ENCODE measurements around the gene GTF3C5.

DNA sequence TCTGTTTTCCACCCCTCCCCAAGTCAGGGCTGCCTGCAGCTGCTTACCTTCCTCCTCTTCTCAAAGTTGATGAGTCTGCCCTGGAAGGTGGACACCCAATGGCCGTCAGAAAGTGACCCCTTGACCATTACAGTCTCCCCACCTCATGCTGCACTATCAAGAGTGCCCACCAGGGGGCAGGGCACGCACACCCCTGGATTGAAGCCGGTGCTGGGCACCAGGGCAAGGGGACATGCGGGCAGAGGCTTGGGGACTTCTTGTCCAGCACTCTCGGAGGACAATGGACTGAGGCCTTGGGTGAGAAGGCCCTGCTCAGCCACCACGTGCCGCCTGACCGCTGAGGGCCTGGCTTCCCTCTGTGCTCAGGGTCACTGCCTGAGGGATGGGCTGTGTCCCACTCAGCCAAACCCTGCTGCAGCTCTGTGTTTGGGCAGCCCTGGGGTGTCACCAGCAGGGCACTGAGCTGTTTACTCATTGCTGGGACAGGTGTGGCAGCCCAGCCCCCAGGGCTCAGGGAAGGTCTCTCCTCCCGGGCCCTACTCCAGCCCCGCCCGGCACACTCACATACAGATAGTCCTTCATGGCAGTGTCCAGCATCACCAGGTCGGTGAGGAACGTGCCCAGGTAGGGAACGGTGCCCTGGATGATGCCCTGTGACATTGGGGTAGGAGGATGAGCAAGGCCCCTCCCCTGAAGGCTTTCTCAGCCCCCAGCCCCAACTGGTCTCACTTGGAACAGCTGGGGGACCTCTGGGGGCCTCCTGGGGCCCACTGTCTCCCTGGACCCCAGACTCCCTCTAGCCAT, 72.6 kb downstream of the GTF3C5 start:
- TF ChIP-seq RFX5 (IDR thresholded peaks at IDR 0.05; ENCODE audit: low read depth, low read length) (no peak), CEBPB (IDR thresholded peaks at IDR 0.05; ENCODE audit: low read depth, low read length) (no peak)
- TF ChIP-seq, protein P1, sequence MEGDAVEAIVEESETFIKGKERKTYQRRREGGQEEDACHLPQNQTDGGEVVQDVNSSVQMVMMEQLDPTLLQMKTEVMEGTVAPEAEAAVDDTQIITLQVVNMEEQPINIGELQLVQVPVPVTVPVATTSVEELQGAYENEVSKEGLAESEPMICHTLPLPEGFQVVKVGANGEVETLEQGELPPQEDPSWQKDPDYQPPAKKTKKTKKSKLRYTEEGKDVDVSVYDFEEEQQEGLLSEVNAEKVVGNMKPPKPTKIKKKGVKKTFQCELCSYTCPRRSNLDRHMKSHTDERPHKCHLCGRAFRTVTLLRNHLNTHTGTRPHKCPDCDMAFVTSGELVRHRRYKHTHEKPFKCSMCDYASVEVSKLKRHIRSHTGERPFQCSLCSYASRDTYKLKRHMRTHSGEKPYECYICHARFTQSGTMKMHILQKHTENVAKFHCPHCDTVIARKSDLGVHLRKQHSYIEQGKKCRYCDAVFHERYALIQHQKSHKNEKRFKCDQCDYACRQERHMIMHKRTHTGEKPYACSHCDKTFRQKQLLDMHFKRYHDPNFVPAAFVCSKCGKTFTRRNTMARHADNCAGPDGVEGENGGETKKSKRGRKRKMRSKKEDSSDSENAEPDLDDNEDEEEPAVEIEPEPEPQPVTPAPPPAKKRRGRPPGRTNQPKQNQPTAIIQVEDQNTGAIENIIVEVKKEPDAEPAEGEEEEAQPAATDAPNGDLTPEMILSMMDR (conservative IDR thresholded peaks at IDR 0.05; ENCODE audit: low read depth, low read length) = peak; percentile 88
